T-helper 1 cell (primary cell): ENCODE measurements around the gene F5.

Experiments used
- DNase-seq, 5 donors: peaks; one replicate each; pipeline ENCODE4 v3.0.0-alpha.2; 2012 to 2020

The F5 gene

GRCh38 chr1:169588112-169588511 lies 1.8 kb upstream of the F5 start:
- DNase-seq = no peak

- DNase-seq = no peak
Measured at GRCh38 chr1:169586067-169586394, 250 bp downstream of the F5 start.

- no peak for DNase-seq
Measured at GRCh38 chr1:169585181-169585580, 1.1 kb downstream of the F5 start.

- peak in 1 of 5 donors; percentile 30 for DNase-seq
Measured at GRCh38 chr1:169584483-169585144, 1.7 kb downstream of the F5 start.

- DNase-seq = no peak
Measured at GRCh38 chr1:169577981-169578738, 8.1 kb downstream of the F5 start.

GRCh38 chr1:169576935-169577331 lies 9.3 kb downstream of the F5 start:
- no peak for DNase-seq

- no peak for DNase-seq
Measured at GRCh38 chr1:169576241-169576934, 9.9 kb downstream of the F5 start.

GRCh38 chr1:169574336-169574735 lies 11.9 kb downstream of the F5 start:
- DNase-seq = no peak

GRCh38 chr1:169572187-169572586 lies 14.1 kb downstream of the F5 start:
- DNase-seq = no peak

GRCh38 chr1:169571450-169571849 lies 14.8 kb downstream of the F5 start:
- no peak for DNase-seq

- DNase-seq = no peak
Measured at GRCh38 chr1:169570172-169570574, 16.1 kb downstream of the F5 start.

GRCh38 chr1:169568497-169568896 lies 17.8 kb downstream of the F5 start:
- no peak for DNase-seq

GRCh38 chr1:169565335-169566271 lies 20.7 kb downstream of the F5 start:
- no peak for DNase-seq

GRCh38 chr1:169563650-169564049 lies 22.6 kb downstream of the F5 start:
- no peak for DNase-seq

GRCh38 chr1:169563019-169563615 lies 23.2 kb downstream of the F5 start:
- DNase-seq = no peak

GRCh38 chr1:169561692-169562091 lies 24.6 kb downstream of the F5 start:
- no peak for DNase-seq

- DNase-seq = no peak
Measured at GRCh38 chr1:169557131-169557530, 29.1 kb downstream of the F5 start.

- peak in 1 of 5 donors; percentile 54 for DNase-seq
Measured at GRCh38 chr1:169550294-169550693, 36.0 kb downstream of the F5 start.

GRCh38 chr1:169548282-169548681 lies 38.0 kb downstream of the F5 start:
- no peak for DNase-seq

GRCh38 chr1:169546087-169546995 lies 39.9 kb downstream of the F5 start:
- peak in 4 of 5 donors; percentile 19 to 77 (median 42) for DNase-seq

GRCh38 chr1:169545472-169545871 lies 40.8 kb downstream of the F5 start:
- no peak for DNase-seq
